Measurements from ENCODE around the gene RNF145.
"Not testable (repeated sequence)": the region's sequence is repeated elsewhere in the genome, so short reads cannot be mapped to it uniquely, and the experiment has no call there.

Gene RNF145

DNA sequence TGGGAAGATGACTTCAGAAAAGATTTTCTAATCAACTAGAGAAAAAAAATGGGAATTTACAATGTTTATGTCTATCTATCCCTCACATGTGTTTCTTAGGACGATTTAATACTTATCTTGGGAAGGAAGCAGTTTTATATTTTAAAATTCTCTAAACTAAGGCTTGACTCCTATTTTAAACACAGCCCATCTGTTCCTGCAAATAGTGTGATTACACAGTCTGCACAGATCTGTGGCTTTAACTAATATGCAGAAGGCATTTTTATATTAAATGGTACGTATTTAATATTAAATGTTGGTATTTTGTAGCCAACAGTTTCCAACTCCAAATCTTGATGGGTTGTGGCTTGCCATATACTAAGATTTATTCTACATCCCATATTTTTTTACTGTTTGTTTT is 56.5 kb downstream of the RNF145 start:
- TF ChIP-seq, protein P1, sequence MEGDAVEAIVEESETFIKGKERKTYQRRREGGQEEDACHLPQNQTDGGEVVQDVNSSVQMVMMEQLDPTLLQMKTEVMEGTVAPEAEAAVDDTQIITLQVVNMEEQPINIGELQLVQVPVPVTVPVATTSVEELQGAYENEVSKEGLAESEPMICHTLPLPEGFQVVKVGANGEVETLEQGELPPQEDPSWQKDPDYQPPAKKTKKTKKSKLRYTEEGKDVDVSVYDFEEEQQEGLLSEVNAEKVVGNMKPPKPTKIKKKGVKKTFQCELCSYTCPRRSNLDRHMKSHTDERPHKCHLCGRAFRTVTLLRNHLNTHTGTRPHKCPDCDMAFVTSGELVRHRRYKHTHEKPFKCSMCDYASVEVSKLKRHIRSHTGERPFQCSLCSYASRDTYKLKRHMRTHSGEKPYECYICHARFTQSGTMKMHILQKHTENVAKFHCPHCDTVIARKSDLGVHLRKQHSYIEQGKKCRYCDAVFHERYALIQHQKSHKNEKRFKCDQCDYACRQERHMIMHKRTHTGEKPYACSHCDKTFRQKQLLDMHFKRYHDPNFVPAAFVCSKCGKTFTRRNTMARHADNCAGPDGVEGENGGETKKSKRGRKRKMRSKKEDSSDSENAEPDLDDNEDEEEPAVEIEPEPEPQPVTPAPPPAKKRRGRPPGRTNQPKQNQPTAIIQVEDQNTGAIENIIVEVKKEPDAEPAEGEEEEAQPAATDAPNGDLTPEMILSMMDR (conservative IDR thresholded peaks at IDR 0.05; ENCODE audit: low read depth, low read length), result no peak
- no peak overlapping the region for H3K4me3 ChIP-seq (ENCODE audit: low read depth, low read length)
- DNase-seq (ENCODE audit: low read depth), result no peak

DNA sequence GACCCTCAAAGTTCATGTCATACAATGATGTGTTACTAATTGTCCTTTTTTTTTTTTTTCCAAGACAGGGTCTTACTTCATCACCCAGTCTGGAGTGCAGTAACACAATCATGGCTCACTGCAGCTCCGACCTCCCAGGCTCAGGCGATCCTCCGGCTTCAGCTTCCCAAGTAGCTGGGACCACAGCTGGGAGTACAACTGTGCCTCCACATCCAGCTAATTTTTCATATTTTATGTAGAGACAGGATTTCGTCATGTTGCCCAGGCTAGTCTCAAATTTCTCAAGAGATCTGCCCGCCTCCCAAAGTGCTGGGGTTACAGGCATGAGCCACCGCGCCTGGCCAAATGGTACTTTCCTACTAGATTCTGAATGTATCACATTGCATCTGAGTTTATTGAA is 60.3 kb downstream of the RNF145 start:
- no peak for DNase-seq (ENCODE audit: low read depth)
- H3K4me3 ChIP-seq (ENCODE audit: low read depth, low read length), result no peak overlapping the region
- TF ChIP-seq, protein P1 (conservative IDR thresholded peaks at IDR 0.05; ENCODE audit: low read depth, low read length), result no peak

DNA sequence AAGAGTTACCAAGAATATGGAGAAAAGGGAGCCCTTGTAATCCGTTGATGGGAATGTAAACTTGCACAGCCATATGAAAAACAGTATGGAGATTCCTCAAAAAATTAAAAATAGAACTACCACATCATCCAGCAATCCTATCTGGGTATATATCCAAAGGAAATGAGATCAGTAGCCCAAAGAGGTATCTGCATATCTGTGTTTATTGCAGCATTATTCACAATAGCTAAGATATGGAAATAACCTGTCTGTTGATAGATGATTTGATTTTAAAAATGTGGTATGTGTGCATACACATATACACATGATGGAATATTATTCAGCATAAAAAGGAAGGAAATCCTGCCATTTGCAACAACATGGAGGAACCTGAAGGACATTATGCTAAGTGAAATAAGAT is 61.4 kb downstream of the RNF145 start:
- TF ChIP-seq, protein P1 (conservative IDR thresholded peaks at IDR 0.05; ENCODE audit: low read depth, low read length), result no peak
- no peak overlapping the region for H3K4me3 ChIP-seq (ENCODE audit: low read depth, low read length)
- DNase-seq (ENCODE audit: low read depth), result no peak

DNA sequence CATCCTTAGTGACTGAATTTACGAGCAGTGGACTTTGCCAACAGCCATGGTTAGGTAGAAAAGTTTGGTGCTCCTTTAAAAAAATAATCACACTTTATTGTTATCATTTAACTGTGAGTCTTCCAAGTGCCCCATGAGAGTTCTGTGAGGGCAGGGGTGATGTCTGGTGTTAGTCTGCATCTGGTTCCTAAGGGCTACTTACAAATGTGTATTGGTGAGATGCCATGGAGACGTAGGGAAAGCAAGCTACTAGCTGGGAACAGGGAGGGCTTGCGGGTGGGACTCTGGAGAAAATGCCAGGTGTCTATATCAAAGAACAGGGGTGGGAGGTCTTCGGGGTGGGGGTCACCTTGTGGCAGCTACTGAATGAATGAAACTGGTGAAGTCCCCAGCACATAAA is 62.5 kb downstream of the RNF145 start:
- no peak for DNase-seq (ENCODE audit: low read depth)
- no peak overlapping the region for H3K4me3 ChIP-seq (ENCODE audit: low read depth, low read length)
- TF ChIP-seq, protein P1 (conservative IDR thresholded peaks at IDR 0.05; ENCODE audit: low read depth, low read length), result no peak

DNA sequence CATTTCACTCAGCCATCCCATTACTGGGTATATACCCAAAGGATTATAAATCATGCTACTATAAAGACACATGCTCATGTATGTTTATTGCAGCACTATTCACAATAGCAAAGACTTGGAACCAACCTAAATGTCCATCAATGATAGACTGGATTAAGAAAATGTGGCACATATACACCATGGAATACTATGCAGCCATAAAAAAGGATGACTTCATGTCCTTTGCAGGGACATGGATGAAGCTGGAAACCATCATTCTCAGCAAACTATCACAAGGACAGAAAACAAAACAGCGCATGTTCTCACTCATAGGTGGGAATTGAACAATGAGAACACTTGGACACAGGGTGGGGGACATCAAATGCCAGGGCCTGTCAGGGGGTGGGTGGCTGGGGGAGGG is 64.2 kb downstream of the RNF145 start:
- H3K4me3 ChIP-seq (ENCODE audit: low read depth, low read length); DNase-seq (ENCODE audit: low read depth): not testable (repeated sequence)

DNA sequence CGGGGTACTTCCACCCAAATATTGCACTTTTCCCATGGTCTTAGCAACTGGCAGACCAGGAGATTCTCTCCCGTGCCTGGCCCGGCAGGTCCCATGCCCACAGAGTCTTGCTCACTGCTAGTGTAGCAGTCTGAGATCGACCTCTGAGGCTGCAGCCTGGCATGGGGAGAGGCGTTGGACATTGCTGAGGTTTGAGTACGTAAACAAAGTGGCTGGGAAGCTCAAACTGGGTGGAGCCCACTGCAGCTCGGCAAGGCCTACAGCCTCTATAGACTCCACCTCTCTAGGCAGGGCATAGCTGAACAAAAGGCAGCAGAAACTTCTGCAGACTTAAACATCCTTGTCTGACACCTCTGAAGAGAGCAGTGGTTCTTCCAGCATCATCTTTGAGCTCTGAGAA is 69.6 kb downstream of the RNF145 start:
- H3K4me3 ChIP-seq (ENCODE audit: low read depth, low read length), result no peak overlapping the region
- no peak for DNase-seq (ENCODE audit: low read depth)
- TF ChIP-seq, protein P1 (conservative IDR thresholded peaks at IDR 0.05; ENCODE audit: low read depth, low read length), result no peak

DNA sequence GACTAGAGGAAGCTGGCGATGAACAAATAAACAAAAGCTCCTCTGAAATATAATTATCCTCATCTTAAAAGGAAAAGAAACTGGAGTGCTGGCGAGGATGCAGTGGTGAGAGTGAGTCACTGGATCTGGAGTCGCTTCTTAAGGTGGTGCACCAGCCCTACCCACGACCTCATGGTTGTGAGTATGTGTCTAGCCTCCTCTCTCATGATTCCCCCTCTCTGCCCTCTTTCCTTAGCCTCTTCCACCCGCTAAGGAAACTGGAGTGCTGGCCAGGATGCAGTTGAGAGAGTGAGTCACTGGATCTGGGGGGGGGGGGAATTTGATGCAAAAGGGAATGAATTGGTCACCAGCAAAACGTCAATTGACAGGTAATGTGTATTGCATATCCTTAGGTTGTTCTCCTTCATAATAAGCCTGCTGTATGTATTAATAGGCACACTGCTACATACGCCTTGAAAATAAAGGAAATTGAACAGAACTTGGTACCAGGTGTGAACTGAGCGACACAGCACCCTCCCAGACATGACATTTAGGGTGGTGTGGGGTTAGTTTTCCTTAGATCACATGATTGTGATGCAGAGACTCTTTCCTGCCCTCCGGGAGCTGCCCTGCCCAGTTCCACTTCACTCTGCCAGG is 73.3 kb downstream of the RNF145 start:
- H3K4me3 ChIP-seq (ENCODE audit: low read depth, low read length), result no peak overlapping the region
- TF ChIP-seq, protein P1 (conservative IDR thresholded peaks at IDR 0.05; ENCODE audit: low read depth, low read length), result no peak
- DNase-seq (ENCODE audit: low read depth), result peak; percentile 74

All from choroid plexus epithelial cell (primary cell).